GM19438 (cell line): ENCODE results near the gene TPT1.
"Not testable (repeated sequence)": the region's sequence is repeated elsewhere in the genome, so short reads cannot be mapped to it uniquely, and the experiment has no call there.

ENCODE experiments used
- ATAC-seq: cut with Tn5 transposase; IDR thresholded peaks from one replicate; pipeline ENCODE4 v1.9.1; 2021; ENCODE audit warnings: low read depth; ENCODE audit not compliant: unreplicated experiment

TPT1 gene

GRCh38 chr13:45368005-45368404 lies 27.0 kb upstream of the TPT1 start:
- ATAC-seq = no peak

DNA sequence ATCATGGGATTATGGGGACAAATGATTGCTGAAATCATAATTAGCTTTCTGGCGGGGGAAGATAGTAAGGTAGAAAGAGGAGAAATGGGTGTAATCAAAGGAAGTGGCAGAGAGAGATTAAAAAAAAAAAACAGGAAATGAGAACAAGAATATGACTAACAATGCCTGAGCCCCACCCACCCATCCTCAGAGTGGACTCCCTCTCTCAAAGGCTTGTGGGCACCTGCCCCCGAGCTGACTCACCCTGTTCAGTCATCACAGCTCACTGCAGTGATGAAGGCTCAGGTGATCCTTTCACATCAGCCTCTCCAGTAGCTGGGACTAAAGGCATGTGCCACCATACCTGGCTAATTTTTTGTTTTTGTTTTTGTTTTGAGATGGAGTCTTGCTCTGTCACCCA lies 26.4 kb upstream of the TPT1 start:
- ATAC-seq = peak; percentile 67

- no peak for ATAC-seq
Measured at GRCh38 chr13:45365558-45365885, 24.5 kb upstream of the TPT1 start.

DNA sequence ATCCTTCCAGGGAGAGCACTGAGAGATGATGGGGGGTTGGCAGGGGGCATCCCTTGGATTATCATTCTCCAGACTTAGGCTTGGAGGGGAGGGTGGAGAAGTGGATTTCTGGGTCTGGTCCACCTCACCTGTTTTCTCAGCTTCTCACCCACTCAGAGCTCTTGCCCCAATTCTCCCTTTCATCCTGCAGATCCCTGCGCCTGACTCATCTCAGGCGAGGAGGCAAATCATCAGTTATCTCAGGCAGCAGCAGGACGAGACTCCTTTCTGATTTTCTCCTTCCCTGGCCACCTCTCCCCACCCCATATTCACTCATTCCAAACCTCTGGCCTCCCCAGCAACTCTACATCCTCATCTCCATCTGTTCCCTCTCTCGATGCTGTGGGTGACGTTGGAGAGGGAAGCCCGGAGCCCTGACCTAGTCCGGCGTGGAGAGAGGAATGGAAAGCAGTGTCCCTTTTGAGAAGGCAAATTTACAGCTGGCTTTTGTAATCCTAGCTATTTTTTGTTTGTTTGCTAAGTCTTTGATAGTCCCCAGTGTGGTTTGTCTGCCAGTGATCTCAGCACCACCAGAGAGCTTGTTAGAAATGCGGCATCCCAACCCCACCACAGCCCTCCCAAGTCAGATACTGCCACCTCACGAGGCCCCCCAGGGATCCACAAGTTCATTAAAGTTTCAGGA lies 24.0 kb upstream of the TPT1 start:
- no peak for ATAC-seq

DNA sequence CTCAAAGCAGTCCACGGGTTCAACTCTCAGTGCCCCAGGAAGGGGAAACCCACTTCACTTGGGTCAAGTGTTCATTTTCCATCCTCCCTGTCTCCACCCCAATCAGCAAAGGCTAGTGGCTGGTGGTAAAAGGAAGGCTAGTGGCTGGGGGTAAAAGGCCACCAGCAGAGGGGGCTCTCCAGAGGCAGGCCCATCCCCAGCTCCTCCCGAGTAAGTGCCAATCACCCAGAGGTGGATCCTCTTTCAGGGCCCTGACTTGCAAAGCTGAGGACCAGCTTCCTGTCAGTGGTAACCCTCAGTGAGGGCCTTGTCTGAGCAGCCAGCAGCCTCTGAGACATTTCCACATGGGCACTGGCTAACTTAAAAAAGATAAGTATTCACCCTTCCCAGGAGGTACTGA lies 22.0 kb upstream of the TPT1 start:
- ATAC-seq = no peak

DNA sequence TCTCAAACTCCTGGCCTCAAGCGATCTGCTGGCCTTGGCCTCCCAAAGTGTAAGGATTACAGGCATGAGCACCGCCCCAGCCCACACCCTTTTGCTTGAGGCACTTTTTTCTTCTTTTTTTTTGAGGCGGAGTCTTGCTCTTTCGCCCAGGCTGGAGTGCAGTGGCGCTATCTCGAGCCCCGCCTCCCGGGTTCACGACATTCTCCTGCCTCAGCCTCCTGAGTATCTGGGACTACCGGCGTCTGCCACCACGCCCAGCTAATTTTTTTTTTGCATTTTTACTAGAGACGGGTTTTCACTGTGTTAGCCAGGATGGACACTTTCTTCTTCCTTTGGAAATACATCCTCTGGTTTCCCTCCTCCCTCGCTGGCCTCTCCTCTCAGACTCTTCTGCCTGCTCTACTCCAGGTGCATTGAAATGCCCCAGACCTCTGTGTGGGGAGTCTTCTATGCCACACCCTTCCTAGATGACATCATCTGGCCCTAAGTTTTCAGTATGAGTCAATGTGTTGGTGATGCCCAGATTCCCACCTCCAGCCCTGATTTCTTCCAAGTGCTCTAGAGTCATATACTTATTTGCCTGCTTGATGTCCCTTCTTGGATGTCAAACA lies 20.7 kb upstream of the TPT1 start:
- no peak for ATAC-seq

GRCh38 chr13:45356966-45357672 lies 16.1 kb upstream of the TPT1 start:
- no peak for ATAC-seq

GRCh38 chr13:45353895-45354294 lies 12.9 kb upstream of the TPT1 start:
- ATAC-seq = no peak

GRCh38 chr13:45352031-45352430 lies 11.0 kb upstream of the TPT1 start:
- no peak for ATAC-seq

DNA sequence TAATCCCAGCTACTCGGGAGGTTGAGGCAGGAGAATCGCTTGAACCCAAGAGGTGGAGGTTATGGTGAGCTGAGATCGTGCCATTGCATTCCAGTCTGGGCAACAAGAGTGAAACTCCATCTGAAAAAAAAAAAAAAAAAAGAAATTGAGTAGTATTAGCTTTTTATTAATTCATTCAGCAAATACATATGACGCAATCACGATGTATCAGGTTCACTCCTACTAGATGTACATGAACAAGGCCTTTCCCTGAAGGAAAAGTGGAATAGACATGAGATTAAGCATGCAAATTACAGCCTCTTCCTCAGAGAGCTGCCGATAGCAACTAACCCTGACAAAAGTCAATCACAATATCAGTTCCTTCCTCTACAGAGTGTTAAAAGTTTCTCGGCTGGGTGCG lies 9.2 kb upstream of the TPT1 start:
- no peak for ATAC-seq

- ATAC-seq = no peak
Measured at GRCh38 chr13:45349438-45349837, 8.5 kb upstream of the TPT1 start.

- ATAC-seq = not testable (repeated sequence)
Measured at GRCh38 chr13:45344064-45344463, 3.1 kb upstream of the TPT1 start.

DNA sequence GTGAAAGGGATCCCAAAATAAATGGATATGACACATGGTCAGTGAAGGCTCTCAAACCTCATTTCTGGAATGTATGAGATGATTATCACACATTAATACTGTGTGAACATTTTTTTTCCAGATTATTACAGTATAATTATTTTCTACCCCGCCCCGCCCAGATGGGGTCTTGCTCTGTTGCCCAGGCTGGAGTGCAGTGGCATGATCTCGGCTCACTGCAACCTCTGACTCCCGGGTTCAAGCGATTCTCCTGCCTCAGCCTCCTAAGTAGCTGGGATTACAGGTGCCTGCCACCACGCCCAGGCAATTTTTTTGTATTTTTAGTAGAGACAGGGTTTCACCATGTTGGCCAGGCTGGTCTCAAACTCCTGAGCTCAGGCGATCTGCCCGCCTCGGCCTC lies 2.1 kb upstream of the TPT1 start:
- ATAC-seq = not testable (repeated sequence)

DNA sequence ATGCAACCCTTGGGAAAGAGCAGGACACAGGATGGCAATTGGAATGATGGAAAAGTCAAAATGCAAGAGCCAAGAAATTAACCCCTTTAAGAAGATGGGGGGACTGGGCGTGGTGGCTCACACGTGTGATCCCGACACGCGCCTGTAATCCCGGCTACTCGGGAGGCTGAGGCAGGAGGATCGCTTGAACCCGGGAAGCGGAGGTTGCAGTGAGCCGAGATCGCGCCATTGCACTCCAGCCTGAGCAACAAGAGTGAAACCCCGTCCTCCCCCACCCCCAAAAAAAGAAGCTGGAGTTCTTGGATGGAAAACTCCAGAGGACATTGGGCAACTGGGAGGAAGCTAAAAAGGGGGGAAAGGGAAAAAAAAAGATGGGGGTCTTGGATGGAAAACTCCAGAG lies 1.7 kb upstream of the TPT1 start:
- ATAC-seq = not testable (repeated sequence)

DNA sequence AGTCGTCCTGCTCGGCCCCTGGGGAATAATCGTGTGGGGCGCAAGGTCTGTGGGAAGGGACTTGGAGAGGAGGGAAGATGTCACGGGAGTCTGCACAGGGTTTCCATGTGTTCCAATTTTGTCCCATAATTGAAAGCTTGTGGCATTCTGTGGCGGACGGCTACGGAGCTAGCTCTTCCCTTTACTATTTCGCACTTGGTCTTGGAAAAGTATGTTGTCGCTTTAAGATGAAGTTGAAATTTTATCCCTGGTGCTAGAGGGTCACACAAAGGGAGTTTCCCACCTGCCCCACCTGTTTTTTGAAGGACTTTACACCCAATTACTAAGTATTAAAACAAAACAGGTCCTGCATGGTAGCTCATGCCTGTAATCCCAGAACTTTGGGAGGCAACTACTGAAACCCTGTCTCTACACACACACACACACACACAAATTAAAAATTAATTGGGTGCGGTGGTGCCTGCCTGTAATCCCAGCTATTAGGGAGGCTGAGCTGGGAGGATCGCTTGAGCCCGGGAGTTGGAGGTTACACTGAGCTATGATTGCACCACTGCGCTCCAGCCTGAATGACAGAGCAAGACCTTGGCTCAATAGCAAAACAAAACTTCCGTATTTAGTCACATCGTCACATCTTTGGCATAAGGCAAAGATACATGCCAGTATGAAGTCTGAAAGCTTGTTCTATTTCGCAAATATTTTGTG lies 967 bp upstream of the TPT1 start:
- ATAC-seq = no peak

DNA sequence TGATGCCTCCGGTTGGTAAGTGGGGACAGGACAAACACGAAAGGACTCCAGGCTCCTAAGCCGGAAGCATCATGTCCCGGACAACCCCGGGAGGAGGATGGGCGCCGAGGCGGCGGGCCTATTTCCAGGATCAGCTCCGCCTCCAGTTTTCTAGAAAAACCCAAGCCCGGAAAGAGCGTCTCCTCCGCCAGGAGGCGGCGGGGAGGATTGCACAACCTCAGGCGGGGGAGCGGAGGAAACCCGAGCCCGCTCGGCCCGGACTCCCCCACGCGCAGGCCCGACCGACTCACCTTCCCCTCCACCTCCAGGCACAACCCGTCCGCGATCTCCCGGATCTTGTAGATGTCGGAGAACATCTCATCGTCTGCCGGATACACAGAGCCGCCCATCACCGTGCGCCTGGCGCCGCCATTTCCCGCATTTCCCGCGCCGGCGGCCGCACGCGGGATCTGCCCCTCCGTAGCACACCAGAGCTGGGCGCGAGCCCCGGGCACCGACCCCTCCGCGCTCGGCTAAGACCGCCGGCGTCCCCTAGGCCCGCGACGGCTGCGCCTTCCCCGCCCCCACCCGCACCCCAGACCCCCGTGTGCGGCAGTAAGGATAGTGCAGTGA lies 455 bp downstream of the TPT1 start:
- peak; percentile 40 for ATAC-seq

- no peak for ATAC-seq
Measured at GRCh38 chr13:45339867-45340266, 1.1 kb downstream of the TPT1 start.

DNA sequence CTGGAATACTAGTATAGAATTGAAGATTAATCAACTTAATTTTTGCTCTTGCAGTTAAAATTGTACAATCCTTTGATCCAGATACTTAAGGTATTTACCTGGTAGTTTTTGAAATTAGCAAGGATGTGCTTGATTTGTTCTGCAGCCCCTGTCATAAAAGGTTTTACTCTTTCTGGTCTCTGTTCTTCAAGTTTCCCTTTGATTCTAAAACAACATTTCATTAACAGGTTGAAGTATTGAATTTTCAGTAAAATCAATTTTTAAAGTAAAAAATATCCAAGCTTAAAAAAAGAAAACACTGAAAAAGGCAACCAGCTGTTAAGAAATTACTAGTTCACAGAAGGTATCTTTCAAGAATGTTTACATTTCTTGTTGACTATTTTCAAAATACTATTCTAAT lies 1.6 kb downstream of the TPT1 start:
- no peak for ATAC-seq

DNA sequence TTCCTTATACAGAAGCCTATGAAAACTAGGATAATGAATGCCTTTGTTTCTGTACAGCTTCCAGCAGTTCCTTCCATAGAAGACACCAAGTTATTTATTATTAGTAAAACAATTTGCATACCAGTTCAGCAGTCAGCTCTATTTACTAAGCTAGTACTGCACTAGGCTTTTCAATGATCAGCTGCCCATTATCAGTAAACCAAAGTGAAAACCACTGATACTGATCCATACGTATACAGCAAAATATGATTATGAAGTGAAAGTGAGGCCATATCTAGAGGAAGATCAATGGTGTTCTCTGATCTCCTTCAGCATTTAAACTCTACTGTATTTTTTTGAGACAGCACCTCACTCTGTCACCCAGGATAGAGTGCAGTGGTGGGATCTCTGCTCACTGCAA lies 3.2 kb downstream of the TPT1 start:
- no peak for ATAC-seq

DNA sequence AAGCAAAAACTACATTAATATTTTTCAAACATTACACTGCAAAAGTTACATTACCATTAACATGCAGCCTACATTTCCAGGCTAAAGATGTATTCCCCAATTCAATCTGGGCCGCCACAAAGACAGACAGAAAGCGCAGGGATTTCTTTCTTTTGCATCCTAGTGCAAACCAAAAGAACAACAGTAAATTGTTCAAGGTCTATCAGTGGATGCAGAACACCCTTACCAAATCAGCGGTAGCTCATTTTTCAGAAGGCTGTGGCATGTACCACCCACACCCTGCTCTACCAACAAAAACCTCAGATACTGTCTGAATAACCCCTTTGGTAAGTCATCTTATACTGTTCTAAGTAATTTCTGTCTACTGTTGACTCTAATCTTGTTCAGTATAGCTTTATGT lies 3.6 kb downstream of the TPT1 start:
- ATAC-seq = no peak
